Measurements from ENCODE around the gene RAB7A.

RAB7A gene

GRCh38 chr3:128801779-128802380 is 75.9 kb downstream of the RAB7A start:
- no peak for TF ChIP-seq CTCF (IDR thresholded peaks at IDR 0.05; ENCODE audit: unreplicated experiment in 3 of 3)
- no peaks in the 10 kb centered on the region for H3K9me3 Mint-ChIP-seq
- H3K4me3 Mint-ChIP-seq, result no peak overlapping the region
- H3K27me3 Mint-ChIP-seq (ENCODE audit: low read depth), result no peaks in the 10 kb centered on the region
- H3K27ac Mint-ChIP-seq, result peak overlapping the region; percentile 34 to 54 (median 44)
- H3K36me3 Mint-ChIP-seq (ENCODE audit: low read depth), result peaks cover 64% of the 10 kb centered on the region
- peaks cover 50% of the 10 kb centered on the region for H3K4me1 Mint-ChIP-seq

- Mint-ChIP-seq H3K4me1 (peaks cover 52% of the 10 kb centered on the region), H3K4me3 (no peak overlapping the region), H3K27ac (peak overlapping the region; percentile 71 to 90 (median 86)), H3K9me3 (no peaks in the 10 kb centered on the region), H3K36me3 (ENCODE audit: low read depth) (peaks cover 62% of the 10 kb centered on the region), H3K27me3 (ENCODE audit: low read depth) (no peaks in the 10 kb centered on the region)
- no peak for TF ChIP-seq CTCF (IDR thresholded peaks at IDR 0.05; ENCODE audit: unreplicated experiment in 3 of 3)
Observed at GRCh38 chr3:128803307-128803706, 77.3 kb downstream of the RAB7A start.

DNA sequence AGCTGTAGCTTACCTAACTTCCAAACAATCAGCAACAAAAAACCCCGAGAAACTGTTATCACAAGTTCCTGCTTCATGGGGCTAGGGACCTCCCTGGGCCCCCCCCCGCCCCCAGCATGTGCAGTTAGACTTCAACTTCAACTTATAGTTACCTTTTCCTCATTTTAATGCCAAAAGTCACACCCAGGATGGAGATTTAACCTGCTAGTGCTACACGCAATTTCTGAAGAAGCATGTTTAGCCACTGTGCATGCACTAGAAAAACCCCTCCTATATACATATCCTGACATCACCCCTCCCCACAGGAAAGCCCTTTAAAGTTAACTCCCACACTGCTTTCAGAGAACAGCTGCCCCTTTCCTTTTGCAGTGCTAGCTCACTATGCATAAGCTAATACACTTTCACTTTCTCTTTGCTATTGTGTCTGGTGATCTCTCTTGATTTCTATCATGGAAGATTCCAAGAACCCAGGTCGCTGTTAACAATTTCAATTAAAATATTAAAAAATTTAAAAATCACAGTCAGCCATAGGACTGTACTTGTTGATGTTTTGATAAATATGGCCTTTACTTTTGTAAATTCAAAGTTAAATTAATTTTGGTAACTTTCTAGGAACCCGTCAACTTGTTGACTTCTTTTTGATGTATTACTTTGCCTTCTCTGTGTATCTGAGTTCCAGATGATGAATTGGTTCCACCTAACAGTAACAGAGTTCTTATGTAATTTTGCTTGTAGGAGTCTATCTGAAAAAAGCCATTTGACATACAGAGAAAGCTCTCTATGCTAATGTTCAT is 78.2 kb downstream of the RAB7A start:
- Mint-ChIP-seq H3K36me3 (ENCODE audit: low read depth) (peaks cover 61% of the 10 kb centered on the region), H3K4me3 (peak overlapping the region; percentile 7 to 51 (median 46)), H3K27me3 (ENCODE audit: low read depth) (no peaks in the 10 kb centered on the region), H3K9me3 (no peaks in the 10 kb centered on the region), H3K27ac (peak overlapping the region; percentile 71 to 90 (median 86)), H3K4me1 (peaks cover 61% of the 10 kb centered on the region)
- TF ChIP-seq CTCF (IDR thresholded peaks at IDR 0.05; ENCODE audit: unreplicated experiment in 3 of 3), result no peak

DNA sequence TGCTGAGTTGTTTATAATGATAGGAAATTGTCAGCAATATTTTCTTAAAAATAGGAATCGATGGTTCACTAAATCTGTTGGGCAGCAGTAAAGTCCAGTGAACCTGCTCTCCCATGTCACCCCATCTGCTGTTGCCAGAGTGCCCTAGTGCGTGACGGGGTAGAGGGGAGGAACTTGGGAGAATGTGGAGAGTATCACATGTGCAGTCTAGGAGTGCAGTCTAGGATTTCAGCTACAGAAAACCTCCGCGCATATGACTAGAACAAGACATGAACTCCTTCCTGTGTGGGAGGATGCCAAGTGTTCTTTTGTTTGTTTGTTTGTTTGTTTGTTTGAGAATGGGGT is 78.8 kb downstream of the RAB7A start:
- Mint-ChIP-seq H3K4me3 (peak overlapping the region in 2 of 3 experiments; percentile 20 to 45), H3K4me1 (peaks cover 64% of the 10 kb centered on the region), H3K27ac (peak overlapping the region; percentile 71 to 90 (median 86)), H3K9me3 (no peaks in the 10 kb centered on the region), H3K36me3 (ENCODE audit: low read depth) (peaks cover 61% of the 10 kb centered on the region), H3K27me3 (ENCODE audit: low read depth) (no peaks in the 10 kb centered on the region)
- TF ChIP-seq CTCF (IDR thresholded peaks at IDR 0.05; ENCODE audit: unreplicated experiment in 3 of 3), result no peak

- no peaks in the 10 kb centered on the region for H3K27me3 Mint-ChIP-seq (ENCODE audit: low read depth)
- H3K4me1 Mint-ChIP-seq, result peaks cover 58% of the 10 kb centered on the region
- H3K36me3 Mint-ChIP-seq (ENCODE audit: low read depth), result peaks cover 60% of the 10 kb centered on the region
- peak overlapping the region in 2 of 3 experiments; percentile 14 to 71 for H3K27ac Mint-ChIP-seq
- H3K9me3 Mint-ChIP-seq, result no peaks in the 10 kb centered on the region
- H3K4me3 Mint-ChIP-seq, result no peak overlapping the region
- TF ChIP-seq CTCF (IDR thresholded peaks at IDR 0.05; ENCODE audit: unreplicated experiment in 3 of 3), result no peak
Observed at GRCh38 chr3:128805772-128806171, 79.8 kb downstream of the RAB7A start.

Data from nephron (organoid).